H1 (cell line): ENCODE data around the gene SMOC2. TPM values are rescaled to one million over a fixed set of nuclear protein-coding genes. Genes with fewer than 3 reads are reported as not detected.

Experiments used
- CTCF ChIA-PET: fragments of 300-600 bp; sonication (Branson Sonifier 250); formaldehyde crosslinking; loops from one replicate; lab custom pipeline; 2021; ENCODE audit not compliant: partially characterized antibody; lab: Charles Lee
- POLR2A ChIA-PET: fragments of 300-600 bp; sonication (Branson Sonifier 250); formaldehyde crosslinking; loops from one replicate; lab custom pipeline; 2021; ENCODE audit warnings: inconsistent platforms; ENCODE audit not compliant: partially characterized antibody; lab: Charles Lee
- DNase-seq, 2 experiments: peaks; one replicate each; pipeline versions ENCODE4 v3.0.0 to v3.0.0-alpha.2; 2010 to 2022; ENCODE audit warnings: low spot score in 2 of 2, low read depth in 1 of 2, mixed read lengths in 1 of 2
- FAIRE-seq: peaks from 2 replicates; lab custom pipeline; 2011; peaks lifted over from hg19 to GRCh38; lab: Jason Lieb, UNC
- H2AFZ ChIP-seq: 2 replicates; pipeline ENCODE4 v1.8.1; 2012; ENCODE audit warnings: low read length, inconsistent platforms
- H2AK5ac ChIP-seq: 2 replicates; pipeline ENCODE4 v1.6.1; 2013; ENCODE audit warnings: low read depth, low read length
- H2BK120ac ChIP-seq: replicated peaks from 2 replicates; pipeline ENCODE3; 2013; ENCODE audit warnings: low read depth, low read length, inconsistent platforms
- H2BK12ac ChIP-seq: 2 replicates; pipeline ENCODE4 v1.6.1; 2013; ENCODE audit warnings: low read depth, low read length
- H2BK15ac ChIP-seq: 2 replicates; pipeline ENCODE4 v1.6.1; 2013; ENCODE audit warnings: low read length
- H2BK20ac ChIP-seq: 2 replicates; pipeline ENCODE4 v1.6.1; 2013; ENCODE audit warnings: low read length
- H2BK5ac ChIP-seq: 2 replicates; pipeline ENCODE4 v1.6.1; 2013; ENCODE audit warnings: low read depth, low read length
- H3K14ac ChIP-seq: 2 replicates; pipeline ENCODE4 v1.6.1; 2013; ENCODE audit warnings: inconsistent platforms; ENCODE audit not compliant: insufficient read length
- H3K18ac ChIP-seq: 2 replicates; pipeline ENCODE4 v1.6.1; 2013; ENCODE audit warnings: low read length; ENCODE audit errors: extremely low read depth
- H3K23ac ChIP-seq: 2 replicates; pipeline ENCODE4 v1.6.1; 2013; ENCODE audit warnings: inconsistent platforms; ENCODE audit not compliant: insufficient read length
- H3K23me2 ChIP-seq: 2 replicates; pipeline ENCODE4 v1.6.1; 2013; ENCODE audit warnings: low read depth, low read length
- H3K27ac ChIP-seq: 2 replicates; pipeline ENCODE4 v1.6.1; 2011; ENCODE audit warnings: low read depth, low read length, inconsistent platforms
- H3K27me3 ChIP-seq, 4 experiments: replicated peaks in 1 of 4; 1 replicate in 1 of 4; 2 replicates in 3 of 4; pipeline versions ENCODE4 v1.6.1 to v1.8.1; 2011 to 2013; ENCODE audit warnings: low read length in 3 of 4, mild to moderate bottlenecking in 3 of 4, inconsistent platforms in 2 of 4, mixed read lengths in 2 of 4, moderate library complexity in 1 of 4; ENCODE audit not compliant: control insufficient read depth in 3 of 4, insufficient read depth in 3 of 4; ENCODE audit errors: extremely low read depth in 1 of 4
- H3K36me3 ChIP-seq, 4 experiments: 2 replicates each; pipeline versions ENCODE4 v1.6.1 to v1.8.1; 2011 to 2013; ENCODE audit warnings: mild to moderate bottlenecking in 4 of 4, low read length in 3 of 4, moderate library complexity in 2 of 4, control low read depth in 1 of 4, inconsistent platforms in 1 of 4; ENCODE audit not compliant: insufficient read depth in 4 of 4, control insufficient read depth in 2 of 4
- H3K4ac ChIP-seq: replicated peaks from 2 replicates; pipeline ENCODE3; 2013; ENCODE audit warnings: low read length, low read depth, mixed read lengths, inconsistent platforms; ENCODE audit not compliant: insufficient read length
- H3K4me1 ChIP-seq, 4 experiments: replicated peaks in 1 of 4; 1 replicate in 1 of 4; 2 replicates in 3 of 4; pipeline versions ENCODE4 v1.6.1 to v1.8.1; 2011 to 2013; ENCODE audit warnings: low read length in 3 of 4, inconsistent platforms in 2 of 4, mixed read lengths in 1 of 4; ENCODE audit not compliant: insufficient read depth in 4 of 4, control insufficient read depth in 3 of 4
- H3K4me2 ChIP-seq, 2 experiments: 2 replicates each; pipeline versions ENCODE4 v1.6.1 to v1.8.1; 2011 to 2013; ENCODE audit warnings: low read depth in 2 of 2, low read length in 2 of 2, control low read depth in 1 of 2, inconsistent platforms in 1 of 2, mild to moderate bottlenecking in 1 of 2; ENCODE audit not compliant: insufficient read depth in 1 of 2
- H3K4me3 ChIP-seq, 4 experiments: fragments of 200-600, 300-600 bp in 1 of 4; sonication (generic), shearing (Covaris generic), sonication (Bioruptor Twin) in 1 of 4; 2 replicates each; pipeline versions ENCODE4 v1.5.1 to v1.8.1; 2011 to 2016; ENCODE audit warnings: low read length in 4 of 4, low read depth in 3 of 4, control low read depth in 2 of 4, inconsistent platforms in 2 of 4, mild to moderate bottlenecking in 2 of 4, mixed read lengths in 1 of 4, moderate library complexity in 1 of 4; ENCODE audit not compliant: insufficient read depth in 2 of 4; ENCODE audit errors: extremely low read depth in 1 of 4
- H3K56ac ChIP-seq: replicated peaks from 2 replicates; pipeline ENCODE3; 2013; ENCODE audit warnings: low read depth, mild to moderate bottlenecking, mixed read lengths, low read length, inconsistent platforms; ENCODE audit not compliant: insufficient read length
- H3K79me1 ChIP-seq: 2 replicates; pipeline ENCODE4 v1.6.1; 2013; ENCODE audit warnings: low read depth, low read length, control low read depth
- H3K79me2 ChIP-seq, 2 experiments: 2 replicates each; pipeline versions ENCODE4 v1.6.1 to v1.8.1; 2012 to 2013; ENCODE audit warnings: low read length in 2 of 2, mild to moderate bottlenecking in 2 of 2, inconsistent platforms in 1 of 2; ENCODE audit not compliant: insufficient read depth in 2 of 2, control insufficient read depth in 1 of 2
- H3K9ac ChIP-seq, 4 experiments: replicated peaks in 1 of 4; 1 replicate in 1 of 4; 2 replicates in 3 of 4; pipeline versions ENCODE4 v1.6.1 to v1.8.1; 2011 to 2013; ENCODE audit warnings: low read depth in 3 of 4, low read length in 3 of 4, control low read depth in 2 of 4, mild to moderate bottlenecking in 2 of 4, moderate library complexity in 2 of 4, inconsistent platforms in 1 of 4; ENCODE audit errors: extremely low read depth in 1 of 4
- H3K9me3 ChIP-seq, 2 experiments: 2 replicates each; pipeline versions ENCODE4 v1.6.1 to v1.8.1; 2012 to 2013; ENCODE audit warnings: mild to moderate bottlenecking in 2 of 2, moderate library complexity in 2 of 2, control low read depth in 1 of 2, inconsistent platforms in 1 of 2, low read depth in 1 of 2, low read length in 1 of 2, mixed read lengths in 1 of 2; ENCODE audit not compliant: insufficient read depth in 2 of 2
- H4K20me1 ChIP-seq, 2 experiments: replicated peaks in 1 of 2; 2 replicates each; pipeline versions ENCODE3 to v1.8.1; 2011 to 2013; ENCODE audit warnings: inconsistent platforms in 2 of 2, low read length in 2 of 2, mild to moderate bottlenecking in 1 of 2; ENCODE audit not compliant: insufficient read depth in 2 of 2, control insufficient read depth in 1 of 2
- H4K5ac ChIP-seq: 2 replicates; pipeline ENCODE4 v1.6.1; 2013; ENCODE audit warnings: low read length, low read depth, mixed read lengths, inconsistent platforms; ENCODE audit not compliant: insufficient read length
- H4K8ac ChIP-seq: 2 replicates; pipeline ENCODE4 v1.8.0; 2013; ENCODE audit warnings: mild to moderate bottlenecking, moderate library complexity, low read length, inconsistent platforms; ENCODE audit not compliant: insufficient read depth; ENCODE audit errors: extremely low read depth
- H4K91ac ChIP-seq: replicated peaks from 2 replicates; pipeline ENCODE3; 2013; ENCODE audit warnings: low read length, mixed read lengths, inconsistent platforms; ENCODE audit not compliant: insufficient read length
- ATF2 ChIP-seq: IDR thresholded peaks from 2 replicates; pipeline ENCODE4 v1.6.1; 2012; ENCODE audit warnings: low read length, inconsistent platforms
- CREB1 ChIP-seq: IDR thresholded peaks from 2 replicates; pipeline ENCODE4 v1.6.1; 2012; ENCODE audit warnings: inconsistent platforms
- CTBP2 ChIP-seq: IDR thresholded peaks from 2 replicates; pipeline ENCODE4 v1.7.0; 2011; ENCODE audit warnings: borderline replicate concordance, mild to moderate bottlenecking, moderate library complexity, mixed read lengths, low read length; ENCODE audit not compliant: insufficient read depth, insufficient read length
- MAFK ChIP-seq: IDR thresholded peaks from 2 replicates; pipeline ENCODE4 v1.6.1; 2012; ENCODE audit warnings: low read depth, mild to moderate bottlenecking, improper control_type of control experiment, low read length
- NANOG ChIP-seq: IDR thresholded peaks from 2 replicates; pipeline ENCODE4 v1.6.1; 2011; ENCODE audit warnings: low read length, low read depth, mild to moderate bottlenecking, inconsistent platforms; ENCODE audit not compliant: insufficient read depth, poor library complexity, severe bottlenecking
- RAD21 ChIP-seq, 2 experiments: IDR thresholded peaks in 1 of 2; conservative IDR thresholded peaks in 1 of 2; 2 replicates each; pipeline ENCODE4 v1.6.1; 2011; ENCODE audit warnings: low read depth in 2 of 2, low read length in 2 of 2, improper control_type of control experiment in 1 of 2, inconsistent platforms in 1 of 2, mild to moderate bottlenecking in 1 of 2, moderate library complexity in 1 of 2
- SIN3A ChIP-seq, 2 experiments: IDR thresholded peaks in 1 of 2; conservative IDR thresholded peaks in 1 of 2; 2 replicates each; pipeline ENCODE4 v1.6.1; 2011 to 2012; ENCODE audit warnings: low read length in 2 of 2, improper control_type of control experiment in 1 of 2, low read depth in 1 of 2, mild to moderate bottlenecking in 1 of 2
- SIX5 ChIP-seq: IDR thresholded peaks from 2 replicates; pipeline ENCODE4 v1.6.1; 2011; ENCODE audit warnings: mild to moderate bottlenecking, low read depth, low read length
- SP1 ChIP-seq: IDR thresholded peaks from 2 replicates; pipeline ENCODE4 v1.6.1; 2011; ENCODE audit warnings: low read depth, low read length
- SP2 ChIP-seq: IDR thresholded peaks from 2 replicates; pipeline ENCODE4 v1.6.1; 2012; ENCODE audit warnings: mild to moderate bottlenecking, low read length, inconsistent platforms
- USF2 ChIP-seq: IDR thresholded peaks from 2 replicates; pipeline ENCODE4 v1.6.1; 2011; ENCODE audit warnings: low read length, improper control_type of control experiment
- WGBS, 2 experiments: shearing (Covaris generic) in 1 of 2; methylation state at CpG; one replicate each; pipeline versions ENCODE4 v1.1.6 to v1.1.7; 2013 to 2015; ENCODE audit warnings: low lambda C conversion rate in 2 of 2, mixed read lengths in 2 of 2, inconsistent platforms in 1 of 2, low coverage in 1 of 2, missing lambda C conversion rate in 1 of 2; ENCODE audit not compliant: insufficient replicate concordance in 2 of 2, insufficient coverage in 1 of 2, insufficient read length in 1 of 2; ENCODE audit errors: extremely low coverage in 1 of 2, missing lambda C conversion rate in 1 of 2; 5-methylcytosine and 5-hydroxymethylcytosine counted together
- polyA plus RNA-seq, 7 experiments: library from polyadenylated mRNA; depleted of rRNA in 3 of 7; stranded (reverse) in 5 of 7; unstranded in 2 of 7; fragments of >200 nt in 5 of 7; fragments of 200-250 nt in 2 of 7; gene quantifications; 1 replicate in 5 of 7; 2 replicates in 1 of 7; 4 replicates in 1 of 7; pipeline versions ENCODE4 v1.2.1 to v1.2.3, GENCODE V29; 2011 to 2013; ENCODE audit warnings: missing spikeins in 2 of 7, mixed read lengths in 2 of 7
- total RNA-seq: library from RNA; stranded (reverse); fragmentation: NEBNext Ultra II Directional; extraction: Animal tissue kit (Norgen Biotek cat#: 25700); gene quantifications from 2 replicates; pipeline ENCODE4 v1.2.1, GENCODE V29; 2021

The SMOC2 gene
- total and polyA plus RNA-seq, 2 of the 8 experiments (the other 6 are each of a cell fraction or from before 2014, with no cell fraction given), result 7.7 to 8.5 TPM

- no peak overlapping the region for H3K18ac ChIP-seq
- no peak overlapping the region for H3K4me3 ChIP-seq
- CTCF ChIA-PET, result no interaction called here
- H3K4me1 ChIP-seq, result peaks cover 0 to 8% (median 4%) of the 10 kb centered on the region in 4 experiments; a peak in 2 of 7 replicates
- H3K79me2 ChIP-seq, result no peaks in the 10 kb centered on the region
- no peak overlapping the region for H4K5ac ChIP-seq
- no peak overlapping the region for H4K8ac ChIP-seq
- FAIRE-seq (no peak), DNase-seq (no peak)
- peaks cover 0 to 5% of the 10 kb centered on the region in 2 experiments for H4K20me1 ChIP-seq
- no peak overlapping the region for H2AFZ ChIP-seq
- no peak overlapping the region for H3K4ac ChIP-seq
- no peak overlapping the region for H2BK15ac ChIP-seq
- no peak overlapping the region for H2BK120ac ChIP-seq
- no peak overlapping the region for H2BK12ac ChIP-seq
- no peaks in the 10 kb centered on the region for H3K9me3 ChIP-seq
- H3K79me1 ChIP-seq, result no peaks in the 10 kb centered on the region
- H3K56ac ChIP-seq, result no peak overlapping the region
- H3K36me3 ChIP-seq, result no peaks in the 10 kb centered on the region
- no peak overlapping the region for H4K91ac ChIP-seq
- WGBS, 2 experiments, result 82% methylated on average over 6 of the region's 6 CpGs; no CpG with 5 or more reads in 1 of the 2 experiments
- 0 out of 2 replicates have a peak, but pooled peaks cover 2% of the 10 kb centered on the region for H3K23me2 ChIP-seq
- no peak overlapping the region for H3K9ac ChIP-seq
- no peak overlapping the region for H2AK5ac ChIP-seq
- H2BK20ac ChIP-seq, result no peak overlapping the region
- H3K27me3 ChIP-seq, result no peaks in the 10 kb centered on the region
- no peak overlapping the region for H3K14ac ChIP-seq
- POLR2A ChIA-PET, result no interaction called here
- no peak overlapping the region for H3K4me2 ChIP-seq
- H3K27ac ChIP-seq, result no peak overlapping the region
- H2BK5ac ChIP-seq, result no peak overlapping the region
- H3K23ac ChIP-seq, result no peak overlapping the region
- TF ChIP-seq SIN3A (conservative IDR thresholded peaks at IDR 0.05 in 1 of 2, IDR thresholded peaks at IDR 0.05 in 1 of 2; ENCODE audit: low read depth in 1 of 2, low read length in 2 of 2) (no peak), MAFK (no peak), RAD21 (IDR thresholded peaks at IDR 0.05 in 1 of 2, conservative IDR thresholded peaks at IDR 0.05 in 1 of 2; ENCODE audit: low read depth in 2 of 2, low read length in 2 of 2) (no peak), SP1 (no peak), SP2 (no peak), CTBP2 (no peak), NANOG (no peak), ATF2 (no peak), CREB1 (no peak), USF2 (no peak), SIX5 (no peak)
Measured at GRCh38 chr6:168560126-168560525, 119.1 kb downstream of the SMOC2 start.
